Stomach (tissue), 4 donors: Measurements from ENCODE around the gene TUBB6.

Experiments
- POLR2A ChIP-seq, 4 donors: fragments of 450-650 bp; IDR thresholded peaks; one replicate each; pipeline ENCODE4 v1.6.1; 2016; ENCODE audit warnings: antibody characterized with exemption in 4 of 4, control low read depth in 2 of 4, mild to moderate bottlenecking in 1 of 4, moderate library complexity in 1 of 4
- POLR2AphosphoS5 ChIP-seq, 3 donors: sonication (generic); formaldehyde crosslinking; IDR thresholded peaks; one replicate each; pipeline ENCODE4 v1.6.1; 2016; ENCODE audit warnings: antibody characterized with exemption in 3 of 3
- TF ChIP-seq, protein P1 (sequence below), 7 experiments: fragments of 450-650 bp in 4 of 7; fragments of 200-600 bp in 3 of 7; sonication (generic) in 3 of 7; IDR thresholded peaks; one replicate each; pipeline ENCODE4 v1.5.1; 2016 to 2019; ENCODE audit warnings: antibody characterized with exemption in 7 of 7, control low read depth in 2 of 7, mild to moderate bottlenecking in 1 of 7

DNA sequence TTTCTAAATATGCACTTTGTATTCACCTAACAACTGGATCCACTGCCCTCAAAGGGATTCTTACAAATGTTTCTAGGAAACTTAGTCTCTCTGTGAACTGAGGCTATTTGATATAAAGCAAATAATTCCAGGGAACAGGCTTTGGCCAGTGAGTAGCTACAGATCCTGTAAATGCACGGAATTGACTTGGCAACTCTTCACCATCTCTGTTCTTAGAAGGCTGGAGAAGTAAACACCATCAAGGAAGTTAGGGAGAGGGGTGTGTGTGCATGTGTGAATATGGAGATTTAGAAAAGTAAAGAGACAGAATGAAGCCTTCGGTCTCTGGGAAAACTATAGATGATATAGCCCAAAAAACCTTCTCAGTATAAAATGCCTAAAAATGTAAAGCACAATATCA is 43.2 kb upstream of the TUBB6 start:
- TF ChIP-seq, protein P1, sequence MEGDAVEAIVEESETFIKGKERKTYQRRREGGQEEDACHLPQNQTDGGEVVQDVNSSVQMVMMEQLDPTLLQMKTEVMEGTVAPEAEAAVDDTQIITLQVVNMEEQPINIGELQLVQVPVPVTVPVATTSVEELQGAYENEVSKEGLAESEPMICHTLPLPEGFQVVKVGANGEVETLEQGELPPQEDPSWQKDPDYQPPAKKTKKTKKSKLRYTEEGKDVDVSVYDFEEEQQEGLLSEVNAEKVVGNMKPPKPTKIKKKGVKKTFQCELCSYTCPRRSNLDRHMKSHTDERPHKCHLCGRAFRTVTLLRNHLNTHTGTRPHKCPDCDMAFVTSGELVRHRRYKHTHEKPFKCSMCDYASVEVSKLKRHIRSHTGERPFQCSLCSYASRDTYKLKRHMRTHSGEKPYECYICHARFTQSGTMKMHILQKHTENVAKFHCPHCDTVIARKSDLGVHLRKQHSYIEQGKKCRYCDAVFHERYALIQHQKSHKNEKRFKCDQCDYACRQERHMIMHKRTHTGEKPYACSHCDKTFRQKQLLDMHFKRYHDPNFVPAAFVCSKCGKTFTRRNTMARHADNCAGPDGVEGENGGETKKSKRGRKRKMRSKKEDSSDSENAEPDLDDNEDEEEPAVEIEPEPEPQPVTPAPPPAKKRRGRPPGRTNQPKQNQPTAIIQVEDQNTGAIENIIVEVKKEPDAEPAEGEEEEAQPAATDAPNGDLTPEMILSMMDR (IDR thresholded peaks at IDR 0.05), result no peak
- TF ChIP-seq POLR2A (IDR thresholded peaks at IDR 0.05) (no peak), POLR2AphosphoS5 (IDR thresholded peaks at IDR 0.05) (no peak)
